K562 (cell line): ENCODE measurements around the gene NBEA.

Experiments
- BCOR ChIP-seq: fragments of 450-650 bp; IDR thresholded peaks from 2 replicates; pipeline ENCODE4 v1.6.1; 2016
- BHLHE40 ChIP-seq: IDR thresholded peaks from 2 replicates; pipeline ENCODE4 v1.6.1; 2011; ENCODE audit warnings: low read length, improper control_type of control experiment
- CCNT2 ChIP-seq: IDR thresholded peaks from 2 replicates; pipeline ENCODE4 v1.6.1; 2011; ENCODE audit warnings: borderline replicate concordance, low read depth, mild to moderate bottlenecking, moderate library complexity, mixed read lengths, low read length; ENCODE audit not compliant: insufficient read length; ENCODE audit errors: extremely low read depth
- CEBPG ChIP-seq, 3 experiments: fragments of 200-800 bp in 1 of 3; sonication (Bioruptor generic) in 1 of 3; sonication (generic) in 1 of 3; formaldehyde crosslinking in 1 of 3; IDR thresholded peaks in 2 of 3; conservative IDR thresholded peaks in 1 of 3; 2 replicates each; pipeline versions ENCODE4 v1.6.1 to v1.8.0; 2016 to 2022; ENCODE audit warnings: missing compliant biosample characterization in 2 of 3, missing genetic modification characterization in 2 of 3, mild to moderate bottlenecking in 1 of 3, missing genetic modification reagents in 1 of 3
- CTCF ChIP-seq, 3 experiments: IDR thresholded peaks in 2 of 3; conservative IDR thresholded peaks in 1 of 3; 2 replicates each; pipeline ENCODE4 v1.5.1; 2011 to 2012; ENCODE audit warnings: low read length in 3 of 3, mild to moderate bottlenecking in 3 of 3, control low read depth in 2 of 3, improper control_type of control experiment in 1 of 3, inconsistent platforms in 1 of 3, low read depth in 1 of 3, mixed read lengths in 1 of 3, moderate library complexity in 1 of 3; ENCODE audit not compliant: insufficient read depth in 2 of 3
- HDAC1 ChIP-seq, 2 experiments: fragments of 450-650 bp; IDR thresholded peaks; 2 replicates each; pipeline ENCODE4 v1.6.1; 2016 to 2017; ENCODE audit warnings: inconsistent platforms in 1 of 2, mild to moderate bottlenecking in 1 of 2, moderate library complexity in 1 of 2
- POLR2A ChIP-seq: fragments of 450-650 bp; conservative IDR thresholded peaks from 2 replicates; pipeline ENCODE4 v1.6.1; 2016
- SAFB ChIP-seq: fragments of 200-400 bp; formaldehyde crosslinking; IDR thresholded peaks from 2 replicates; pipeline ENCODE4 v1.6.1; 2017; ENCODE audit warnings: low read depth, low read length, borderline replicate concordance
- SAFB2 ChIP-seq: fragments of 200-400 bp; formaldehyde crosslinking; IDR thresholded peaks from 2 replicates; pipeline ENCODE4 v1.6.1; 2018; ENCODE audit warnings: borderline replicate concordance, low read length, low read depth, moderate library complexity; ENCODE audit not compliant: severe bottlenecking
- SIN3A ChIP-seq, 2 experiments: fragments of 150-350 bp in 1 of 2; IDR thresholded peaks; 2 replicates each; pipeline ENCODE4 v1.6.1; 2011 to 2016; ENCODE audit warnings: borderline replicate concordance in 2 of 2, low read depth in 2 of 2, low read length in 2 of 2, mild to moderate bottlenecking in 2 of 2, moderate library complexity in 2 of 2; ENCODE audit not compliant: control insufficient read depth in 1 of 2
- ZBTB26 ChIP-seq: fragments of 450-650 bp; formaldehyde crosslinking; IDR thresholded peaks from 2 replicates; pipeline ENCODE4 v1.4.0; 2022; ENCODE audit warnings: missing genetic modification characterization
- ZNF699 ChIP-seq: fragments of 250-450 bp; sonication (Bioruptor Pico); IDR thresholded peaks from 2 replicates; pipeline ENCODE4 v1.8.0; 2021; ENCODE audit warnings: mild to moderate bottlenecking, moderate library complexity; ENCODE audit not compliant: insufficient replicate concordance

GRCh38 chr13:35378939-35379338 lies 436.9 kb downstream of the NBEA start:
- TF ChIP-seq CTCF (IDR thresholded peaks at IDR 0.05 in 2 of 3, conservative IDR thresholded peaks at IDR 0.05 in 1 of 3; ENCODE audit: insufficient read depth in 2 of 3, low read depth in 1 of 3, low read length in 3 of 3) (no peak), HDAC1 (IDR thresholded peaks at IDR 0.05) (no peak), SAFB2 (no peak), CEBPG (CRISPR knock-in tag; IDR thresholded peaks at IDR 0.05) (no peak), CEBPG (tag; conservative IDR thresholded peaks at IDR 0.05 in 1 of 2, IDR thresholded peaks at IDR 0.05 in 1 of 2) (no peak), ZNF699 (no peak), CCNT2 (no peak), POLR2A (no peak), BCOR (no peak), SIN3A (IDR thresholded peaks at IDR 0.05; ENCODE audit: borderline replicate concordance in 2 of 2, control insufficient read depth in 1 of 2, low read depth in 2 of 2, low read length in 2 of 2) (no peak), BHLHE40 (no peak), ZBTB26 (CRISPR knock-in tag) (no peak), SAFB (no peak)
